Heart left ventricle (tissue), 13 donors: ENCODE measurements around the gene RFNG.

Experiments
- CTCF ChIP-seq, 12 donors: fragments of 200-600 bp; sonication (generic) in 4 of 12; IDR thresholded peaks; one replicate each; pipeline versions ENCODE4 v1.5.0 to v1.8.0; 2018 to 2022; ENCODE audit warnings: antibody characterized with exemption in 12 of 12, mild to moderate bottlenecking in 5 of 12
- POLR2A ChIP-seq, 2 donors: fragments of 450-650 bp; IDR thresholded peaks; one replicate each; pipeline ENCODE4 v1.6.1; 2017; ENCODE audit warnings: antibody characterized with exemption in 2 of 2, mild to moderate bottlenecking in 2 of 2, moderate library complexity in 2 of 2
- donor health status: ischemic (EF 13 %, LVEDD 7.1; RV severe dilation, severe dysfunction).
- donor health status: DM: no; HTN: yes; CAD: no.
- donor health status: DM: no; HTN: no; CAD: no.
- donor health status: ischemic (EF 25% LVEDD 6.9; RV normal size, moderate dysfunction).
- donor health status: ischemic (EF 25% LVEDD 5.7; RV mildly dilated, moderate dysfunction).
- donor health status: ischemic (EF 35%, LVEDD 5.7; RV mildly dilated, moderate dysfunction).
- donor health status: nonischemic (EF 11% LVEDD 7.7; RV severe dilation, severe dysfunction).
- donor health status: DM: yes; HTN: yes; CAD: no.
- donor health status: PGD.
- donor health status: ischemic (EF 29% LVEDD 5.4; RV normal size, mild dysfunction).
- donor health status: nonischemic (EF 23%, LVEDD 6.1; RV moderate dilation, normal function).

- TF ChIP-seq CTCF (IDR thresholded peaks at IDR 0.05) (no peak), POLR2A (IDR thresholded peaks at IDR 0.05) (no peak)
These were observed 2.5 kb downstream of the RFNG start for GRCh38 chr17:82049106-82049505.
